MCF 10A (cell line): ENCODE measurements around the gene SCAMP1. TPM values are rescaled to one million over a fixed set of nuclear protein-coding genes. Genes with fewer than 3 reads are reported as not detected.

Experiments used
- BruUV-seq: library from RNA; stranded (reverse); fragments of 400-500 nt; replicated peaks from 2 replicates; lab custom pipeline; 2021; lab: Mats Ljungman, UMichigan
- CTCF ChIA-PET: fragments of 300-600 bp; sonication (Branson Sonifier 250); formaldehyde crosslinking; extraction: SDS; loops from one replicate; lab custom pipeline; 2021; ENCODE audit warnings: antibody characterized with exemption, inconsistent platforms; lab: Yijun Ruan, JAX
- POLR2A ChIA-PET: fragments of 300-600, 350-650 bp; sonication (Branson Sonifier 250); formaldehyde crosslinking; extraction: SDS; loops from one replicate; lab custom pipeline; 2020; ENCODE audit warnings: antibody characterized with exemption, inconsistent platforms; lab: Yijun Ruan, JAX
- DNase-seq: peaks from one replicate; pipeline ENCODE4 v3.0.0-alpha.2; 2018; ENCODE audit not compliant: unreplicated experiment
- H3K27ac Mint-ChIP-seq: one replicate; pipeline ENCODE4 v1.8.0; 2022; ENCODE audit warnings: mild to moderate bottlenecking, low read depth, mixed read lengths; ENCODE audit not compliant: unreplicated experiment
- H3K27me3 Mint-ChIP-seq: one replicate; pipeline ENCODE4 v1.8.0; 2022; ENCODE audit warnings: mixed read lengths; ENCODE audit not compliant: insufficient read depth, unreplicated experiment
- H3K36me3 Mint-ChIP-seq: one replicate; pipeline ENCODE4 v1.8.0; 2022; ENCODE audit warnings: mild to moderate bottlenecking, moderate library complexity, mixed read lengths; ENCODE audit not compliant: insufficient read depth, unreplicated experiment
- H3K4me1 Mint-ChIP-seq: one replicate; pipeline ENCODE4 v1.8.0; 2022; ENCODE audit warnings: mixed read lengths; ENCODE audit not compliant: insufficient read depth, unreplicated experiment
- H3K4me3 Mint-ChIP-seq: one replicate; pipeline ENCODE4 v1.8.0; 2022; ENCODE audit warnings: mild to moderate bottlenecking, moderate library complexity, mixed read lengths; ENCODE audit not compliant: unreplicated experiment
- H3K9me3 Mint-ChIP-seq: one replicate; pipeline ENCODE4 v1.8.0; 2022; ENCODE audit warnings: mixed read lengths; ENCODE audit not compliant: unreplicated experiment
- intact Hi-C: fragments of 100-400 bp; cut with micrococcal nuclease; formaldehyde crosslinking; loops from 2 replicates; pipeline ENCODE4 v1.14.1; 2022
- total RNA-seq: library from RNA; stranded (reverse); gene quantifications from 2 replicates; pipeline ENCODE4 v1.2.3, GENCODE V29; 2022
- TF ChIP-seq, protein P1 (sequence below): fragments of 200-600 bp; IDR thresholded peaks from one replicate; pipeline ENCODE4 v1.8.0; 2022; ENCODE audit warnings: antibody characterized with exemption, mild to moderate bottlenecking; ENCODE audit not compliant: unreplicated experiment

SCAMP1 gene
- total RNA-seq, 1 experiment from 2014 or later = 26.1 TPM

- no TSS peak for BruUV-seq
- H3K27ac Mint-ChIP-seq = peak overlapping the region; percentile 40
These were observed 162.3 kb downstream of the SCAMP1 start for GRCh38 chr5:78522476-78523260.

DNA sequence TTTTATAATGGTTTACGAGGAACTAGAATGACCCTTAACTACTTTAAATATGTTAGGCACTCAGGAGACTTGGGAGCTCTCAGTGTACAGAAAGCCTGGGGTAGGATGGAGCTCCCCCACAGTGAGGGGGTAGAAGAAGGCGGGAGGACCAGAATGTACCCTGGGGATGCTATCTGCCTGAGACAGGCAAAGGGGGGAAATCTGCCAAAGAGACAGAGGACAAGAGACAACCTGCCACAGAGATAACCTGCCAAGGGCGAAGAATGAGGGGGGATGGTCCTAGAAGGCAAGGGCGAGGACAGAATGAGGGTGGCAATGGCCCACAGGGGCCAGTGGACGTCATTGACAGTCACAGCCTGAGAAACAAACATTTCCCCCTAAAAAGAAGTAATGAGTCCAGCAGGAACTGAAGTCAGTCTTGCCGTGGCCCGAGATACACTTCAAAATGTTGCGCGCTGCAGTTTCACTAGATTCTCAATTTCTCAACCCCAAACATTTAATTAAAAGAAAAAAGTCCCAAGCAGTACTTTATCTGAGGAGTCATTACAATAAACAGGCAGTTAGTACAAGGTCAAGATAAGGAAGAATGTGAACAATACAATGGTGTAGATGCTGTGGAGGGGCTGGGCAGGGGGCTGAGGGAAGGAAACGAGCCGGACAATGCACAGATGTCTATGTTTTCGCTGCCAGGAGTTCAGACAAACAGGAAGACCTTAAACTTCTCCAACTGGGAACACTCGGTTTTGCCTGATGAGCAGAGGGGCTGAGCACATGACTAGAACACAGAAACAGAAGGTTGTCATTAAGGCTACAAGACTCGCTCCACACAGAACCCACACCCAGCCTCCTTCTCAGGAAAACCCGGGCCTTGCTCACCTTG lies 163.1 kb downstream of the SCAMP1 start:
- no peaks in the 10 kb centered on the region for H3K27me3 Mint-ChIP-seq
- H3K4me3 Mint-ChIP-seq = no peak overlapping the region
- BruUV-seq = no TSS peak
- no peaks in the 10 kb centered on the region for H3K9me3 Mint-ChIP-seq
- intact Hi-C loops = no loop called here
- no peak for DNase-seq
- CTCF ChIA-PET = interaction anchor here (0.7 kb wide), 1 partner anchor 257 kb away, joined by 3 read pairs; no protein-coding TSS in a partner anchor
- H3K27ac Mint-ChIP-seq = peak overlapping the region; percentile 40
- peaks cover 63% of the 10 kb centered on the region for H3K4me1 Mint-ChIP-seq
- TF ChIP-seq, protein P1, sequence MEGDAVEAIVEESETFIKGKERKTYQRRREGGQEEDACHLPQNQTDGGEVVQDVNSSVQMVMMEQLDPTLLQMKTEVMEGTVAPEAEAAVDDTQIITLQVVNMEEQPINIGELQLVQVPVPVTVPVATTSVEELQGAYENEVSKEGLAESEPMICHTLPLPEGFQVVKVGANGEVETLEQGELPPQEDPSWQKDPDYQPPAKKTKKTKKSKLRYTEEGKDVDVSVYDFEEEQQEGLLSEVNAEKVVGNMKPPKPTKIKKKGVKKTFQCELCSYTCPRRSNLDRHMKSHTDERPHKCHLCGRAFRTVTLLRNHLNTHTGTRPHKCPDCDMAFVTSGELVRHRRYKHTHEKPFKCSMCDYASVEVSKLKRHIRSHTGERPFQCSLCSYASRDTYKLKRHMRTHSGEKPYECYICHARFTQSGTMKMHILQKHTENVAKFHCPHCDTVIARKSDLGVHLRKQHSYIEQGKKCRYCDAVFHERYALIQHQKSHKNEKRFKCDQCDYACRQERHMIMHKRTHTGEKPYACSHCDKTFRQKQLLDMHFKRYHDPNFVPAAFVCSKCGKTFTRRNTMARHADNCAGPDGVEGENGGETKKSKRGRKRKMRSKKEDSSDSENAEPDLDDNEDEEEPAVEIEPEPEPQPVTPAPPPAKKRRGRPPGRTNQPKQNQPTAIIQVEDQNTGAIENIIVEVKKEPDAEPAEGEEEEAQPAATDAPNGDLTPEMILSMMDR = no peak
- POLR2A ChIA-PET = interaction anchor here (2.3 kb wide), 1 partner anchor 12 kb away, joined by 4 read pairs; no protein-coding TSS in a partner anchor
- peaks cover 15% of the 10 kb centered on the region for H3K36me3 Mint-ChIP-seq

More at GRCh38 chr5:78522476-78523260, 162.3 kb downstream of the SCAMP1 start:
- Mint-ChIP-seq H3K9me3 (no peaks in the 10 kb centered on the region), H3K27me3 (no peaks in the 10 kb centered on the region), H3K36me3 (peaks cover 21% of the 10 kb centered on the region), H3K4me1 (peaks cover 65% of the 10 kb centered on the region), H3K4me3 (no peak overlapping the region)
- ChIA-PET CTCF (interaction anchor here (0.6 kb wide), 2 partner anchors 15 to 791 kb away, joined by 3 to 4 read pairs; no protein-coding TSS in a partner anchor), POLR2A (no interaction called here)
- no peak for DNase-seq
- intact Hi-C loops = no loop called here
- TF ChIP-seq, protein P1 = no peak

DNA sequence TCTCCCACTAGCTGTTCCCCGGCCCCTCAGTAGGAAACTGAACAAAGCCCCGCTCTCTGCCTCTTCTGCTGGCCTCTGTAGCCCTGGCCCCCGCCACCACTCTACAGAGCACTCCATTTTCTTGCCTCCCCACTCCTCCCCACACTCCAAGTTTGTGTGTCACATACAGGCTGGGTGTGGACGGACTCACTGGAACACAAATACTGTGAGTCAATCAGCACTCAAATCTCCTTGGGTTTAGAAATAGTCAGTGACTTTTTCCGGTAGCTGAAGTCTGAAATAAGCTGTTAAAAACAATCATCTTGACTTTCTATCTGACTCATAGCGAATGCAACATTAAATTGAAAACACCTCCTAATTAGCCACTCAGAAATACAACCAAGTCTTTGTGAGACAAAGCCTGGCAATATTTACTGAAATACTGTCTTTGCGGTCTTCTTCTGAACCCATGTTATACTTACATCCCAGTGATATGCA lies 165.7 kb downstream of the SCAMP1 start:
- CTCF ChIA-PET = interaction anchor here (0.8 to 1.0 kb wide), 3 partner anchors 10 to 439 kb away, joined by 3 read pairs; no protein-coding TSS in a partner anchor
- peak overlapping the region; percentile 99 for H3K27ac Mint-ChIP-seq
- no TSS peak for BruUV-seq
- intact Hi-C loops = loop anchor here (2.0 to 5.0 kb wide), 2 partner anchors 53 to 121 kb away; partner anchors contain the start of gene LHFPL2
- no peaks in the 10 kb centered on the region for H3K27me3 Mint-ChIP-seq
- POLR2A ChIA-PET = interaction anchor here (0.6 to 4.5 kb wide), 15 partner anchors 7 to 1883 kb away, joined by 3 to 36 read pairs (median 4); partner anchors contain the start of gene SCAMP1
- peak overlapping the region; percentile 55 for H3K4me3 Mint-ChIP-seq
- peaks cover 15% of the 10 kb centered on the region for H3K36me3 Mint-ChIP-seq
- H3K4me1 Mint-ChIP-seq = peaks cover 64% of the 10 kb centered on the region
- TF ChIP-seq, protein P1 = no peak
- no peaks in the 10 kb centered on the region for H3K9me3 Mint-ChIP-seq
- peak; percentile 79 for DNase-seq
